ENCODE results near the gene TAF7. TPM values are rescaled to one million over a fixed set of nuclear protein-coding genes. Genes with fewer than 3 reads are reported as not detected.

Gene TAF7
- total and polyA plus RNA-seq, 9 of the 15 experiments (the other 6 are each of a cell fraction or from before 2014, with no cell fraction given), result 51.6 to 116 (median 73.3) TPM

GRCh38 chr5:141354900-141355469, 34.4 kb upstream of the TAF7 start, which contains the start of gene PCDHGA4 (continued):
- TF ChIP-seq ETS1 (conservative IDR thresholded peaks at IDR 0.05; ENCODE audit: control insufficient read depth, low read depth, low read length) (no peak), XRCC5 (IDR thresholded peaks at IDR 0.05; ENCODE audit: low read depth, low read length) (no peak)

GRCh38 chr5:141351591-141351990, 31.0 kb upstream of the TAF7 start:
- Histone ChIP-seq H3K27me3 (ENCODE audit: control insufficient read depth in 2 of 2, insufficient read depth in 2 of 2, low read length in 2 of 2) (peaks cover 0 to 13% of the 10 kb centered on the region in 2 experiments; a peak in 3 of 5 replicates), H3K36me3 (ENCODE audit: control insufficient read depth, insufficient read depth, low read length) (no peaks in the 10 kb centered on the region), H4K20me1 (replicated peaks; ENCODE audit: control insufficient read depth, insufficient read depth, low read length) (no peaks in the 10 kb centered on the region), H3K9me3 (replicated peaks; ENCODE audit: control insufficient read depth, insufficient read depth, low read depth, low read length) (no peaks in the 10 kb centered on the region), H3K4me2 (ENCODE audit: insufficient read depth, low read length) (no peak overlapping the region), H2AFZ (ENCODE audit: low read depth, low read length) (no peak overlapping the region), H3K79me2 (ENCODE audit: control insufficient read depth, insufficient read depth, low read length) (no peaks in the 10 kb centered on the region), H3K9me1 (ENCODE audit: control insufficient read depth, insufficient read depth, low read length) (no peaks in the 10 kb centered on the region), H3K9ac (ENCODE audit: insufficient read depth in 1 of 2, low read depth in 2 of 2, low read length in 2 of 2) (no peak overlapping the region), H3K4me1 (replicated peaks in 1 of 2; ENCODE audit: control insufficient read depth in 2 of 2, insufficient read depth in 2 of 2, low read length in 2 of 2) (peaks cover 3 to 5% of the 10 kb centered on the region in 2 experiments; a peak in 3 of 5 replicates), H3K4me3 (no peak overlapping the region), H3K27ac (ENCODE audit: extremely low read depth, low read depth, low read length) (no peak overlapping the region)
- BruUV-seq (replicated peaks), result no TSS peak
- no peak for DNase-seq (ENCODE audit: extremely low read depth in 1 of 4, low spot score in 3 of 4)
- ATAC-seq, result no peak
- no peak for FAIRE-seq
- POLR2A ChIA-PET, result no interaction called here
- WGBS (ENCODE audit: insufficient coverage, low coverage, missing lambda C conversion rate), result 52% methylated on average over 24 of the region's 36 CpGs
- intact Hi-C loops (cut with micrococcal nuclease) (no loop called here), in situ Hi-C loops (cut with MboI) (no loop called here)
- CTCF ChIA-PET (ENCODE audit: low intra/inter-chr PET ratio), result no interaction called here
- TF ChIP-seq IRF9 (tag; IDR thresholded peaks at IDR 0.05) (no peak), CTCFL (IDR thresholded peaks at IDR 0.05; ENCODE audit: borderline replicate concordance, insufficient read depth, low read depth, low read length, poor library complexity, severe bottlenecking) (no peak), ELF2 (CRISPR knock-in tag; IDR thresholded peaks at IDR 0.05) (no peak), CCNT2 (IDR thresholded peaks at IDR 0.05; ENCODE audit: borderline replicate concordance, extremely low read depth, insufficient read length, low read depth, low read length) (no peak), NR3C1 (CRISPR knock-in tag; IDR thresholded peaks at IDR 0.05) (no peak), SRSF9 (IDR thresholded peaks at IDR 0.05; ENCODE audit: borderline replicate concordance, low read depth, low read length) (no peak), ZNF79 (CRISPR knock-in tag; IDR thresholded peaks at IDR 0.05; ENCODE audit: low read depth) (no peak), CEBPG (CRISPR knock-in tag; IDR thresholded peaks at IDR 0.05) (no peak), CEBPG (tag; conservative IDR thresholded peaks at IDR 0.05 in 1 of 2, IDR thresholded peaks at IDR 0.05 in 1 of 2) (no peak), ZNF717 (CRISPR knock-in tag; IDR thresholded peaks at IDR 0.05) (no peak), TFAP4 (CRISPR knock-in tag; IDR thresholded peaks at IDR 0.05; ENCODE audit: borderline replicate concordance) (no peak), SPI1 (IDR thresholded peaks at IDR 0.05; ENCODE audit: borderline replicate concordance, low read depth, low read length) (no peak), FOXA1 (IDR thresholded peaks at IDR 0.05; ENCODE audit: borderline replicate concordance) (no peak), ZNF778 (CRISPR knock-in tag; IDR thresholded peaks at IDR 0.05) (no peak)
